ENCODE results near the gene HECTD4.
"Not testable (repeated sequence)": the region's sequence is repeated elsewhere in the genome, so short reads cannot be mapped to it uniquely, and the experiment has no call there.

The HECTD4 gene

DNA sequence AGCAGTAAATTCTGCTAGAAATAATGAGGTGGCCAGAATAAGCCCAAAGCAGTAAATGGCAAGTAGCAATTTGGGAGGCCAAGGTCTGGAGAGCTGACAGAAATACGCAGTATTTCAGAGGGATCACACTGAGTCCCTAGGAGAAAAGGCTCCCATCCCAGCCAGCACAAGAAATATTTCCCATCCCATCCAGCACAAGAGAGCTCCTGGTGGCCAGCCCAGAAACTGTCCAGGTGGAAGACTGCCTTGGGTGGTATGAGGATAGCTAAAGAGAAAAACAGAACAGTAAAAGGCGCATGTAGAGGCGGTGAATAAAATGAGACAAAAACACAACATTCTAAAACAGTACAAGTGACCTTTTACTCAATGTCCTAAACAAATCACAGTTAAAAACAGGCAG lies 120.7 kb downstream of the HECTD4 start:
- DNase-seq (ENCODE audit: low spot score), result peak; percentile 51

DNA sequence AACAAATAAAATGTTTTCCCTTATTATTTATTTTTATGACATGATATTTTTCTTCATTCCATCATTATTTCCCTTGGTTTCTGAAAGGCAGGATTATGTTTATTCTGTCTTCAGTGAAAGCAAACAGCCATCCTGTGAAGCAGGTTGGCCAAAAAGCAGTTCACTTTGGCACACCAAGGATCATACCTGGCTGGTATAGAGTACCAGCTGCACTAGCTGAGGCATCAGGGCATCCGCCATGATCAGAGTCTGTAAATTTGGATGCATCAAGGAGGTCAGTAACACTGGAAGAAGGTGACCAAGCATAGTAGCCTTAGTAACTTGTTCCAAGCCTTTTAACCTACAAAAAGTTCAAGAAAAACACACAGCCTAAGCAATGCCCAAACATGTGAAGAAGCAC lies 123.3 kb downstream of the HECTD4 start:
- no peak for DNase-seq (ENCODE audit: low spot score)

DNA sequence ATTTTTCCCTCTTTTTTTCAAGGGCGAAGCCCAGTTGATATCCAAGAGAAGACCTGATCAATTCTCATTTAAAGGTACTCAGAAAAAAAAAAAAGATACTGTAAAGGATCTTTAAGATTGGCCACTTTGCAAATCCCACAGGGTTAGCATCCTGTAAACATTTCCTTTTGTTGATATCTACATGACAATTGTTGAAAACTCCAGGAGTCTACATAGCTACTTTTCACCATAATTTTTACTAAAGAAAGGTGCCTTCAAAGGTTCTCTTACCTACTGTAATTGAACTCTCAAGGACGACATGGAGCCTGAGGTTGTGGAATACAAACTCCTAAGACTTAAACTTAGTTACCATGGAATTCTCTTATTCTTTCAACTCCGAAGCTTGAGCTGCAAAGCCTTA lies 125.5 kb downstream of the HECTD4 start:
- no peak for DNase-seq (ENCODE audit: low spot score)

DNA sequence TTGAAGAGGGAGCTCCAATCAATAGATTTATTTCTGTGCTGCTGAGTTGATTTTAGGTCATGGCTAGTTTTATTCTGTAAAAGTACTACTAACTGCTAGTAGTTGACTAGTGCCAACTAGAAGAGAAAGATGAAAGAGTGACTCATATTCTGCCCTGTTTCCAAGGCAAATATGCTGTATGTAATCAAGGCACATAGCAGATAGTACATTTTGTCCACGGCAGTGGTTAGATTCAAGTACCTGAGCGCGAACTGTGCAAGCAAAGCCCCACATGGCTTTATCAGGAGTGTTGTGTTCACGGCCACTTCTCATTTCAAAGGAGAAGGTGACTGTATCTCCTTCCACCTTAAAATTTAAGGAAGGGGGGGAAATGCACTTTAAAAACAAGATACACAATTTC lies 130.0 kb downstream of the HECTD4 start:
- no peak for DNase-seq (ENCODE audit: low spot score)

DNA sequence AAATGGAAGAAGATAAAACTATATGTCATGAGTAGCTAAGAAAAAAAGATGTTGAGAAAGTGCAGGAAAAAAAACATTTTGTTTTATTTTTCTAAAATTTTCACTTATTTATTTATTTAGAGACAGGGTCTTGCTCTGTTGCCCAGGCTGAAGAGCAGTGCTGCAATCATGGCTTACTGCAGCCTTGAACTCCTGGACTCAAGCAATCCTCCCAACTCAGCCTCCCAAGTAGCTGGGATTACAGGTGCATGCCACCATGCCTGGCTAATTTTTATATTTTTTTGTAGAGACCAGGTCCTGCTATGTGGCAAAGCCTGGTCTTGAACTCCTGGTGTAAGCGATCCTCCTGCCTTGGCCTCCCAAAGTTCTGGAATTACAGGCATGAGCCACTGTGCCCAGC lies 137.3 kb downstream of the HECTD4 start:
- not testable (repeated sequence) for DNase-seq (ENCODE audit: low spot score)

DNA sequence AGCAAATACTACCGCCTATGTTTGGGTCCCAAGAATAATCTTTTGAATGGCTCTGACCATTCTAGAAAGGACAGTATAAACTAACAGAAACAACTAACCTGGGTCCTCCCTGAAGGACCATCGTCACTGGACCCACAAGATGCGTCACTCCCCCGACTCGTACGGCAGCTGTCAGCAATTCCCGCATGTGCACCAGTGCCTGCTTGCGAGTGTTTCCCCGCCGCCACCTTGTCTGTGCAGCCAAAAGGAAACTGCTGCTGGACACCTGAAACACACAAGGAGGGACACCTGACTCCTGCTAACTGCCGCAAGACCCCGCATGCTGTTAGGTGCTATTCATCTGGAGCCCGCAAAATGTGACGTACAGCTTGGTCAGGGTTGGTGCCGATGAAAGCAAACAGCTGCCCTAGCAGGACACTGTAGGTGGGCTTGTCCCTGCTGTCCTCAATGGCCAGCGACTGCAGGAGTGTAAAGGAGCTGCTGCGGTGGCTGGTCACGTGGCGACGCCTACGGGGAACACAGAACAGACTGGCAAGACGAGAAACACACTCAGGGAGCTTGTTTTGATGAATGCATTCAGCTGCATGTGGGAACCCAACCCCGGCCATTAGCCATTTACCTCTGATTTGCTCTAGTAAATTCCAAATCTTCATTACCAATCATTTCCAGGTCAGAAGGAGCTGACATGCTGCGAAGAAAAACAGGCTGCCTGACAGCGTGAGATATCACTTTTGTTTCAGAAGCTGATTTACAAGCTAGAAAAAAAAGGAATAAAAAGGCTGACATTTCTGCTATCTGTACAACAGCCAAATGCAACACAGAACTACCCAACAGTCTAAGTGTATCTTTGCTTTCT lies 138.7 kb downstream of the HECTD4 start:
- DNase-seq (ENCODE audit: low spot score), result no peak

DNA sequence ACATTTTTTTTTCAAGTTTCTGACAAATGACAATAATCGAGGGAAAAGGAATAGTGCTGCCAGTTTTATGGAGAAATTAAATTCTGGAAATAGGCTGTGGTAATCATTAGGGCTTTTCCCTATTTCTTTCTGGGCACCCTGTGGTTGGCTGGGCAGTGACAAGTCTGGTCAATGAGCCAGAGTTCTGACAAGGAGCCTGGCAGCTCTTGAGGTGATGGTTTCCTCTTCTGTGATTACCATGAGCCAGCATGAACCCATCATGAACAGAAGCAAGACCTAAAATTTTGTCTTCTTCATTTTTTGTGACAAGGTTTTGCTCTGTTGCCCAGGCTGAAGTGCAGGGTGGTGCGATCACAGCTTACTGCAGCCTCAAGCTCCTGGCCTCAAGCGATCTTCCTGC lies 141.1 kb downstream of the HECTD4 start:
- no peak for DNase-seq (ENCODE audit: low spot score)

DNA sequence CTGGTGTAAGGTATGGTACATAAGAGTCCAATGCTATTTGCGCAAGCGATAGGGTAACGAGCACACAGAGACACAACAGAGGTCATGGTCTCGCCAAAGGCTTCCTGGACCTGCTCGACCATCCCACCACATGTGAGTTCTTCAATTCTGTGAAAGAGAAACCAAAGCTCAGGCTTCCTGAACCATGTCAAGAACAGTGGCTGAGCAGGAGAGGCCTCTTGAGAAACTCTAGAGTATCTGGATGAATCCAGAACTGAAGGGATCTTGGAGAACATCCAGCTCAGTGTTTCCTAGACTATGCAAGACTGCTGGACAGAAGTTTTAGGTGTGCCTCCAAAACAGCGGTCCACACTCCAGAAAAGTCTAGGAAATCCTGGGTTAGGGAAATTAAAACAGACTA lies 142.3 kb downstream of the HECTD4 start:
- no peak for DNase-seq (ENCODE audit: low spot score)

DNA sequence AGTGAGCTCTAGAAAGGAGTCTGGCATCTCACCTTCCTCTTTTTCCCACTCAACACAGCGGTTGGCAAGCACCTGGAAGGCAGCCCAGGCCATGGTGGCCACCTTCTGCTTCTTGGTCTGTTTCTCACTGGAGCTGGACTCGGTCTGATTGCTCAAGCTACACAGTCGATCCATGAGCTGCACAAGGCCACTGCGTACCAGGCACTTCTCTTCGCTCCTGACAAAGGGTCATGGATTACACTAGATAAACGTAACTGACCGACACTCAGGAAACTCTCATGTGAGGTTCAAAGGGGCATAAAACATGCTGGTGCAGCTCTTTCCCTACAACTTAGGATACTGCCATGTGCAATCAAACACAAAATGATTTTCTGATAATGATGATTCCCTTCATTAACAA lies 143.2 kb downstream of the HECTD4 start:
- DNase-seq (ENCODE audit: low spot score), result no peak

DNA sequence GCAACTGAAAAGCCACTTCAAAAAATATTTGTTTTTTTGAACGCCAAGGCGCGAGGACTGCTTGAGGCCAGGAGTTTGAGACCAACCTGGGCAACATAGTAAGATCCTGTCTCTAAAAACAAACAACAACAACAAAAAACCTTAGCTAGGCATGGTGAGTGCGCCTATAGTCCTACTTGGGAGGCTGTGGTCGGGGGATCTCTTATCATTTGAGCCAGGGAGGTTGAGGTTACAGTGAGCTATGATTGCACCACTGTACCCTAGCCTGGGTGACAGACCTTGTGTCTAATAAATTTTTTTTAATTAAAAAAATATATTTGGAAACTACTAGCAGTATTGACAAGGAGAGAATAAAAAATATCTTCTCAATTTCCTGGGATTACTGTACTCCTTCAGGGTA lies 143.8 kb downstream of the HECTD4 start:
- no peak for DNase-seq (ENCODE audit: low spot score)

DNA sequence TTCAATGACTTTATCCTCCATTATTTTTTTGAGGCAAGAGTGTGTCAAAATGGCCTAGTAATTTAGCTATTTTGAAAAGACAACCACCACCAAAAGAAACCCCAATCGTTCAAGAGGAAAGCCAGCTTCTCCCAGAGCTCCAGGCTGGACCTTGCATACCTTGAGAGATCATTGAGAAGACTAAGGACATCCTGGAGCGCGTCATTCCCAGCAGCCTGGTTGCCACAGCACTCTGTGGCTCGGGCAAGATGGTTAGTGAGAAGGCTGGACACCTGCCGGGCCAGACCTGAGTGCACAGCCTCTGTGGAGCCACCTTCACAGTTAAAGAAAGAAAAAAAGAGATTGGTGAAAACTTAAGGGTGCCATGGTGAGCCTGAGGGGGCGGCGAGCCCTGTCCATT lies 145.4 kb downstream of the HECTD4 start:
- no peak for DNase-seq (ENCODE audit: low spot score)

DNA sequence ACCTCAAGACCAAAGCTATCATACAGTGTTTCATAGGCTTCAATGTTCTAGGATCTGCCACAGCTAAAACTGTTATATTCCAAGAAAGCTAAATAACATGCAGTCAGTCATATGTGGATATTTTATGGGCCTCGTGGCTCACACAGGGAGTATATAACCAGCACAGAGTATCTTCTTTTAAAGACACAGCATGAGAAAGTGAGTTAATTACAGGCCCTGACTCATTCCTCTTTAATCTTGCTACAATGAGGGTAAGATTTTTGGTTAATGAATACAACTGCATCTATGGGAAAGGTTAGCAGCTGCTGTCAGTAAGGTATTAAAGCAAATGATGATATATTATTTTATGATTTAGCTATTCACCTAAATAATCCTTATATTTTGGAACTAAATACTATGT lies 145.8 kb downstream of the HECTD4 start:
- no peak for DNase-seq (ENCODE audit: low spot score)

DNA sequence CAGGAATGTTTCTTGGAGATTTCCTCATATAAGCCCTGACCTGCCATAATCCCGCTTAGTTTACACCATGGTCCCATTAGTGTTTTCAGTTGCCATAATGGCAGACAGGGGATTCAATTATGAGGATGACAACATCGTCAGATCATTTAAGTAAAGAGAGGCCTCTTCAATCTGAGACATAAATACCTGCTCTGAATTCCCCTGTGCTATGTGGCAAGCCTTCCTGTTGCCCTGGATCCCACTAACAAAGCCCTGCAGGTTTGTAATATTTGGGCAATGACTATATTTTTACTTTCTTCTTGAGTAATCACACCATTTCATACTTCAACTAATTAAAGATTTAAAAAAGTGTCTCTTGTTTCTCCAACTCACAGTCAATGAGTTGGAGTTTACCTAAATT lies 147.9 kb downstream of the HECTD4 start:
- no peak for DNase-seq (ENCODE audit: low spot score)

DNA sequence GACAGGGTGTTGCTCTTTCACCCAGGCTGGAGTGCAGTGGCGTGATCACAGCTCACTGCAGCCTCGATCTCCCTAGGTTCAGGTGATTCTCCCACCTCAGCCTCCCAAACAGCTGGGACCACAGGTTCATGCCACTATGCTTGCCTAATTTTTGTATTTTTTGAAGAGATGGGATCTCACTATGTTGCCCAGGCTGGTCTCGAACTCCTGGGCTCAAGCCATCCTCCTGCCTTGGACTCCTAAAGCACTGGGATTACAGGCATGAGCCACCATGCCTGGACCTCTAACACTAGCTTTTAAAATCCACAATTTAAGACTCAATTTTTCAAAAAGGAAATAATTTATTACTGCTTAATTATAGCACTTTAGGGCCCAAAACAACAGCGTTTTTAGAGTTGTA lies 149.0 kb downstream of the HECTD4 start:
- DNase-seq (ENCODE audit: low spot score), result no peak

DNA sequence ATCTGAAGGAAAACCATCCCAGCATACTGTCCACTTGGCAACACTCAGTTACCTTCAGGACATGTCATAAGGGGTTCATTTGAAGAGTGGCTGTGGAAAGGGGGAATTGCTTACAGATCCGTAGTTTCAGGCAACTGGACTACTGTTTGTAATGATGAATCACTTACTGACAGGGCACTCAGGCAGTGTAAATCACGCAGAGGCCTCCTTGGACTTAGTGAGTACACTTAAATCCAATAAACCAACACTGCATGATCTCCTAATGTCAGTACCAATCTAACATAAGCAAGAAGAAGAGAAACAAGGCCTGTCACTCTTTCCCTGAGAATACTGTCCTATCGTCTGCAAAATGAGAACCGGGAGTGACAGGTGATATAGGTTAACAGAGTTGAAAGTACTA lies 152.1 kb downstream of the HECTD4 start:
- no peak for DNase-seq (ENCODE audit: low spot score)

DNA sequence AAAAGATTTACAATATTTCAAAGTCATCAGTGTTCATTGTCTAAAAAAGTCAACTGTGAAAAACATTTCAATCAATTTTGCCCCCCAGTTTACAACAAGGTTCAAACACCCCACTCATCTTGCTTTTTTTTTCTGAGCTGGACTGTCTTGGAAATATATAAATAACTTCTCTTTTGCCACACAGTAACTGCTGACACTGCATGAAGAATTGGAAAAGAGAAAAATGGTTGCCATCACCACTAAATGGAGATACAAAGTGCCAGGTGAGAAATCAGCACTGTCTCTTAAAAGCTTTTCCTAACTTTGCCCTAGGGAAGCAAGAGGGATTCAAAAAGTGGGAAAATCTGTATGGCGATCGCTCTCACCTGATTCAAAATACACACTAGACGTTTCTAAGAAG lies 155.5 kb downstream of the HECTD4 start:
- DNase-seq (ENCODE audit: low spot score), result no peak

DNA sequence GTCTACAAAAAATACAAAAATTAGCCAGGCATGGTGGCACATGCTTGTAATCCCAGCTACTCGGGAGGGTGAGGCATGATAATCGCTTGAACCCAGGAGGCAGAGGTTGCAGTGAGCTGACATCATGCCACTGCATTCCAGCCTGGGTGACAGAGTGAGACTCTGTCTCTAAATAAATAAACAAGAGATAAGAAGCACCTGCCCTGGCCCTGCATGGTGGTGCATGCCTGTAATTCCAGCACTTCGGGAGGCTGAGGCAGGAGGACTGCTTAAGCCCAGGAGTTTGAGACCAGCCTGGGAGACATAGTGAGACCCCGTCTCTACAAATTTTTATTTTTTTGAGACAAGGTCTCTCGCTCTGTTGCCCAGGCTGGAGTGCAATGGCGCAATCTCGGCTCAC lies 161.6 kb downstream of the HECTD4 start:
- not testable (repeated sequence) for DNase-seq (ENCODE audit: low spot score)

DNA sequence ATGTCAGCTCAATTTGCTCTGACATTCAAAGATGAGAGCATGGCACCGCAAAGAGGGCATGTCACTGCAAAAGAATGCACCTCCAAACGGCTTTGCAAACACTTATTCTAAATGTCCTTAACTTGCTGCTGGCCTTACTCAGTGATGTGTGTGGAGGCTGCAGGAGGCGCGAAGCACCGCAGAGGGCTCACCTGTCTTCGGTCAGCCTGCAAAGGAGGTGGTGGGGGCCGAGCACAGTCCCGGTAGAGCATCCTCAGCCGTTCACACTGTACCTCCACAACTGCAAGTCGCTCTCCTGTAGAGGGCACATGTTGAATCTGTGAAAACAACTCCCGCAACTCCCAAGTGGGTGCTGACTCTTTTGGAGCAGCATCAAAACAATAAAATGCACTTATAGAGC lies 163.0 kb downstream of the HECTD4 start:
- no peak for DNase-seq (ENCODE audit: low spot score)

DNA sequence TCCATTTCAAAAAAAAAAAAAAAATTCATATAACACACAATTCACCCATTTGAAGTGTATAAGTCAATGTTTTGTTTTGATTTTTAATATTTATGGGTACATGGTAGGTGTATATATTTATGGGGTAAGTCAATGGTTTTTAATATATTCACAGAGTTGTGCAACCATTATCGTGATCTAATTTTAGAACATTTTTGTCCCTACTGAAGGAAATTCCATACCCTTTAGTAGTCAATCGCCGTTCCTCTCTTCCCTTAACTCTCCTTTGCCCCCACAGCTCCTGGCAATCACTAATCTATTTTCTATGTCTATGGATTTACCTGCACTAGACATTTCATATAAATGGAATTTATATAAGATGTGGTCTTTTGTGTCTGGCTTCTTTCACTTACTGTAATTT lies 164.1 kb downstream of the HECTD4 start:
- DNase-seq (ENCODE audit: low spot score), result no peak

DNA sequence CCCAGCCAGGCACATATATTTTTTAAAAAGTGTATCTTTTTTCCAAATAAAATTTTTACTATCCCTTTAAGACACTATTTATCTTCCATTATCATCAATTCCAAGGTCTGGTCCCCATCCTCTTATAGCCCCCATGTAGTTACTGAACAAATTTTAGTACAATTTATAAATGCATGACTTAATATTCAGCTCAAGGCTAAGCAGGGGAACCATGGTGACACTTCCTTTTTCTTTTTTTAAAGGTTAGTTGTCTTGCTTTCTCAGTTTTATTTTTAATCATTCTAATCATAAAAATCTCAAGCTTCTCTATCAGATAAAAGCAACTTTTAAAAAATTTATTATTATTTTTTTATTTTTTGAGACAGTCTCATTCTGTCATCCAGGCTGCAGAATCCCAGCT lies 164.6 kb downstream of the HECTD4 start:
- DNase-seq (ENCODE audit: low spot score), result no peak

DNA sequence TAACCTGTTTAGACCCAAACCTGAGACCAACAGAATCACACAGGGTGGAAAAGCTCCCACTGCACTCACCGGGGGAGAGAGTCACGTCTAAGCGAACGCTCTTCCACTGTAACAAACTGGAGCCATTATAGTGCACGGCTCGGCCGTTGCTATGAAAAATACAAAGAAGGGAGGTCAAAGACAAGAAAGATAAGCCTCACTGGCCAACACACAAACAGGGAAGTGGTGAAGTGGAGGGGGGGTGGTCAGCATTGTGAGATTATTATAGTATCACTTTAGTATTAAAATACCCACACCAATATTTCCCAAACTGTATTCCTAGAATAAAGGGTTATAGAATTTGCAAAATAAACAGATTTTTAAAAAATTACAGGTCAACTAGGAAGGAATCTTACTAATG lies 166.0 kb downstream of the HECTD4 start:
- DNase-seq (ENCODE audit: low spot score), result no peak

DNA sequence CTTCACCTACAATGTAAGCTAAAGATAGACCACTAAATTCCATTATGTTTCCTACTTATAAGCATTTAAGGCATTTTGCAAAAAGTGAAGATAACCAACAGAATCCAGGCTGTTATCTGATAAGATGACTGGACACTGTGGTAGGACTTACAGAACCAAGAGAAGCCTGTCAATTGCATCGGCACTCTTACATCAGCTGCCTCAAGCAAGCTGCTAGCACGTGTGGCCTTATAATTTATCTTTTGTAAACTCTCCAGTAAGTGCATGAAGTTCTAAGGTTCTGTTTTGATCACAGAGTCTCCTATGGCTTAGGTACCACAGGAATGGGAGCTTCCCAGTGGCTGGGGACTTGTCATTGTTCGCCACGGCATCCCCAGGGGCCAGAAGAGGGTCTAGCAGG lies 168.2 kb downstream of the HECTD4 start:
- DNase-seq (ENCODE audit: low spot score), result no peak

DNA sequence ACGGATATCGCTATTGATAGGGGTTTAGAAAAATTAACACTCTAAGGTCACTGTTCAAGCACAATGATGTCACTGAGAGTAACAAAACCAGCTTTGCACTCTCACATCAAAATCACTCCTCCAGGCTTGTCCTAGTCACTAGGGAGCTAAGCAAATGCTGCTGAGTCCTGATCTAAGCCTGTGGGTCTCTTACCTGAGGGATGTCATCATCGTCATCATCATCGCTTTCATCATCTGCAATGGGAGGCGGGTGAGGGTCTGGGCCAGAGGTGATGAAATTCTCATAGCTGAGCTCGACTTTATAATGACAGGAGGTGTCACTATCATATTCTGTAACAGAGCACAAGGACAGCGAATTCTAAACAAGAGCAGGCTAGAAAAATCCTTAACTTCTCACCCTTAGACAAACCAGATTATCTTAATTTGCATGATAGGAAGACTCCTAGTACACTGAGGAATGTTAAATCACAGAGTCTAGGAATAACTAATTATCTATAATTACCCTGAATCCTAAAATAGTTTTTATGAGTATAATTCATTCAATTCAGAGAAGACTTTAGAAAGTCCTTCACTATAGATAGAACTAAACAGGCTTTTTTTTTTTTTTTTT lies 173.8 kb downstream of the HECTD4 start:
- no peak for DNase-seq (ENCODE audit: low spot score)

DNA sequence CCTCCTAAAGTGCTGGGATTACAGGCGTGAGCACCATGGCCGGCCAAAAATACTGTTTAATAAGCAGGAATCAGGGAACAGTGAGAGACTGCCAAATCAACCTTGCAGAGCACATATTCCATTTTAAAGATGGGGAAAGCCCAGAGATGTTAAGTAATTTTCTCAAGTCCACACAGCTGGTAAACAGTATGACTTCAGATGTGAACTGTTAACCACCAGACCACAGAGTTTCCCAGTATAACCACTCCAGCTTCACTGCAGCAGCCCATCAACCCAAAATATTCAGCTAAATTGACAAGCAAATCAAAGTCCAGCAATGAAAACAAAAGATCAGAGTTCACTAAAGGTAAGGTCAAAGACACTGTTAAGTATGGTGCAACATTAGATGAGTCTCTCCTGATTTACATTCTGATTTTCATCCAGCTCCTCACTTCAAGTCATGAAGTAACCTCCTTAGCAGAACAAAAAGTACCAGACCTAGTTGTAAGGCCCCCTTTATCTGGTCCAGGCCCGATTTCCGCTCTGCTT lies 174.8 kb downstream of the HECTD4 start:
- no peak for DNase-seq (ENCODE audit: low spot score)

All from D341Med (cell line).